Measurements from ENCODE around the gene SLTM.
A peak's percentile ranks its signal among the peaks of the same experiment; 100 is the strongest.
"Not testable (repeated sequence)": the region's sequence is repeated elsewhere in the genome, so short reads cannot be mapped to it uniquely, and the experiment has no call there.

Gene SLTM

DNA sequence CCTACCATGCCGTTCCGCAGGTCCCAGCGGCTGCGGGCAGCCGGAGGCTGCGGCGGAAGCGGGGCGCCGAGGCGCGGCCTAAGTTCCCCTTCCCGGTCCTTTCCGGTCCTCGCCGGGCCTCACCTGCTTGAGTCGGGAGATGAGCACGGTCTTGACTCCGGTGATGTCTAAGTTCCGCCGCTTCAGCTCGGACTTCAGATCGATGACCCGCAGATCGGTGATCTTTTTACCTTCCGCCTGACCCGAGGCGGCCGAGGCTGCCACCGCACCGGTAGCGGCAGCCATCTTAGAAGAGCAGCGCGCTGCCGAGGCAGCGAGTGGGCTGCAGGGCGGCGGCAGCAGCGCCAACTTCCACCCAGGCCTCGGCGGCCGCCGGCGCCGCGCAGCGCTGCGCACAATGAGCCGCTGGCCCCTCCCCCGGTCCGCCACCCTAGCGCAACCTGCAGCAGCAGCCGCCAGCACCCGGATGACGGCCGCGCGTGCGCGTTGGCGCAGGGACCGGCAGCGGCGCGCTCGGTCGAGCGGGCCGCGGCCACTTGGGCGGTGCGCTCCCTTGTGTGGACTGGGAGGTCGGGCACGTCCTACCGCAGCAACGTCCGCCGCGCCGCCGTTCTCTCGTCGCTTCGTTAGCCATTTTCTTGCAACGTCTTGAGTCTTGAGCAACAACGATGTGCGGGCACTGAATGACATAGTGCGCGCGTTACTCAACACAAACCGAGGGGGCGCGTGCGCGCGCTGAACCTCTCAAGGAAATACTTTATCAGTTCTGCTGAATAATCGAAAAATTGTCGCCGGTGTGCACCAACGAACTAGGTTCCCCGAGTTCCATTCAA, at the start of gene SLTM:
SLTM (minus strand) TSS at position 399 of the 833 bp plus-strand sequence; CDS start at position 285, 114 bp downstream.
- peak; percentile 91 for DNase-seq

DNA sequence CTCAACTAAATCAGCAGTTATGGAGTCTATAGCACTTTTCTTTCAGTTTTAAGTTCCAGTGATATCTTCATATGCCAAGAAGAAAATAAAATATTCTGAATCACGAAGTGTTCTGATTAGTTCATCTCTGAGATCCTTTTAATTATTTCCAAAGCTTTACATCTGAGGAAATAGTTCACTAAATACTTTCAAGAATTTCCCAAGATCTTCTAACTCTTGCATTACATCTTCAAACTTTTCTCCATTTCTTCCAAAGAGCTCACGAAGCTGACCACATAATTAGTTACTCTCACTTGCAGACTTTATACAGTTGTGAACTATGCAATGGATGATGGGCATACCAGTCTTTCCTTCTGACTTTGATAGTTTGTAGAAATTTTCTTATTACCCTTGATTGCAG, 49.8 kb upstream of the SLTM start:
- no peak for DNase-seq

DNA sequence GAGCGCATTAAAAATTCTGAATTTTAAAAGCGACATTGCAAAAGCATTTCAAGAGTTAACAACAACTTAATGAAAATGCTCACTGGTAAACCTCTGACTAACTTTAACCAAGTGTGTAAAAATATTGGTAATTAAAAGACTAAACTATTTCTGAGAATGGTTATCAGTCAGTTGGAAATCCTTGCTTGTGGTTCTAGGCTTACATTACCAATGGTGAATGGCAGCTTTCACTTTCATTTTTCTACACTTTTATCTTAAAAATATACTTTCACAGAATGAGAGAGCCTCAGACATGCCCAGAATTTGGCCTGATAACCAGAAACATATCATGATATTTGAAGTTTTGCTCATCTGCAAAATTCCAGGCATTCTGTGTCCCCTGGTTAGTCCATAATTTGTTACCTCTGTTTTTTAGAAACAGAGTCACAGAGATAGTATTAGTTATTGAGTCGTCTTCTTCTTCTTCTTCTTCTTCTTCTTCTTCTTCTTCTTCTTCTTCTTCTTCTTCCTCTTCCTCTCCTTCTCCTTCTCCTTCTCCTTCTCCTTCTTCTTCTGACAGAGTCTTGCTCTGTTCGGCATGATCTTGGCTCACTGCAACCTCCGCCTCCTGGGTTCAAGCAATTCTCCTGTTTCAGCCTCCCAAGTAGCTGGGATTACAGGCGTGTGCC, 48.5 kb upstream of the SLTM start:
- no peak for DNase-seq

DNA sequence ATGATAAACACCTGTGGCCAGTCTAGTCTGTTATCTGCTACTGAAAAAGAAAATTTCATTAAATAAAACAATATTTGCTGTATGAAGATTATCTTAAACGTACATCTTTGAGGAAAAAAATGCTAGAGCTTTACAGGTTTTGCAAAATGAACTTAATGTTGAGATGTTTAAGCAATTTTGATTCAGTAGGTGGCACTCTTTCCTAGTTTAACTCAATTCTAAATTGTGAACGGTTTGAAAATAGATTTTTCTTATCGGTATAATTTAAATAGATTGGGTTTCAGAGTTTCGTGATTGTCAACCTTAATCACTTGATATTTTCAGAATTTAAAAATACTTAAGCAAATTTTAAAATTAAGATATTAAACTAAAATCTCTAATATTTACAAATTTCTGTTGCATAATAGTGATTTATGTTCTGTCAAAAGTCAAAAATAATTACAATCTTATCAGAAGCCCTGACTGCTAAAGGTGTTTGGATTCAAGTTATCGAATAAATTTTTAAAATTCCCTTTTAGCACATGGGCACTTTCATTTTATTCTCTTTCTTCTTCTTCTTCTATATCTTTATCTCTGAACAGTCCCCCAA, 47.0 kb upstream of the SLTM start:
- DNase-seq, result peak; percentile 55

DNA sequence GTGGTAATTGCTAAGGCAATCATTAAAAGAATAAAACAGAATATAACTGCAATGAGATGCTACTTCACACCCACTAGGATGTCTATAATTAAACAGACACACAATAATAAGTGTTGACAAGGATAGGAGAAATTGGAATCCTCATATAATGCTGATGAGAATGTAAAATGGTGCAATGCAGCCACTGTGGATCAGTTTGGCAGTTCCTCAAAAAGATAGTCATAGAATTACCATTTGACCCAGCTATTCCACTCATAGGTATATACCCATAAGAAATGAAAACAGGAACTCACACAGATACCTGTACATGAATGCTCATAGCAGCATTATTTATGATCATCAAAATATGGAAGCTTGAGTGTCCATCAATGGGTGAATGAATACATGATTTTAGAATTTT, 44.4 kb upstream of the SLTM start:
- no peak for DNase-seq

DNA sequence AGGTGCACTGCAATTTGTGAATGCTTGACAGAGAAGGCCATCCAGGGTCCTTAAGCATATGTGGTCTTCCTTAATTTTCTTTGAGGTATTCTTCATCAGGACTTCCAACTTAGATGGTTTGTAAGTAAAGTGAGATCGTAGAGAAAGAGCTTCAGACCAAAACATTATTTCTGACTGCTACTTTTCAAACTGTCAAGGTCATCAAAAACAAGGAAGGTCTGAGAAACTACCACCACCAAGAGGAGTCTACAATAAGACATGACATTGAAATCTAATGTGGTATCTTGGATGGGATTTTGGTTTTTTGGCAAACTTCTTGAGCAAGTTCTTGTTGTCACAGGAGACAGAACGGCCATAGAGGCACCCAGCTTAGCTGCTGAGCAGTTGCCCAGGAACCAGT, 34.0 kb upstream of the SLTM start:
- DNase-seq, result no peak

DNA sequence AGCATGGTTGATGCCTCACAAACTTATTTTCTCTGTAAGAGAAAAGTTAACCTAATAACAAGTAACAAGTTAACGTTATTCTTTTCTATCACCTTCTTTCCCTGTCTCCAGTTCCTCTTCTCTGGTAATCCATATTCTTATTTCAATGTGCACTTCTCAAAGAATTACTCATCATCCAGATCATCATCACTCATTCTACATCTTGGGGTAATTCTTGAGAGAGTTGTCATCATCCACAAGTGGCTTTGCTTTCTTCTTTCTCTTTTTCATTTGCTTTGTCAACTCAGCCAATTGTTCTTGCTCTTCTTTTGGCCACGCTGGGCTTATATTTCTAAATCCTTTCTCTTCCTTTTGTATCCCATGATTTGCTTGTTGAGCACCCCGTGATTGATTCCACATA, 33.2 kb upstream of the SLTM start:
- no peak for DNase-seq

DNA sequence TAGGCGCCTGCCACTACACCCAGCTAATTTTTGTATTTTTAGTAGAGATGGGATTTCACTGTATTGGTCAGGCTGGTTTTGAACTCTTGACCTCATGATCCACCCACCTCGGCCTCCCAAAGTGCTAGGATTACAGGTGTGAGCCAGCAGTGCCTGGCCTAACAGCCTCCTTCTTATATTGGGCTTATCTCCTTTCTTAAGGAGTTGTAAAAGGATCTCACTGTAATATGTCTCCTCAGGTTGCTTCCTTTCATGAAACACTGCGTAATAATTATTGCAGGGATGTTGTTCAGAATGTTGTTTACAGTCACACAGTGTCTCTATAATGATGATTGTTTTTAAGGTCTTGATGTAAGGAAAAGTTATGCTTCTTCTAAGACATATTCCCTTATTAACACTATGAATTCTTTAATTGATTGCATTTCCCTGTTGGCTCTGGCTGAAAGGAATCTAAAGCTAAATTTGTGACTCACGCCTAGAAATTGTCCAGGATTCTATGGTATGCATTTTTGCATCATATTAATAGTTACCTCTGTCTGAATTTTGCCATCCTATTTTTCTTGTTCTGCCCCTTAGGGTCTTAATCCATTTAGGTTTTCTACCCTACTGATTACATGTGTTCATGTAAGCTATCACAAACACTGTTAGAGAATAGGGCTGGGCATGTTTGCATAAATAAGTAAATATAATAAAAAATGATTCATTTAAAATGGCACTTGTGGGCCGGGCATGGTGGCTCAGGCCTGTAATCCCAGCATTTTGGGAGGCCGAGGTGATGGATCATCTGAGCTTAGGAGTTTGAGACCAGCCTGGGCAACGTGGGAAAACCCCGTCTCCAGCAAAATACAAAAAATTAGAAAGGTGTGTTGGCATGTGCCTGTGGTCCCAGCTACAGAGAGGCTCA, 29.4 kb upstream of the SLTM start:
- no peak for DNase-seq

DNA sequence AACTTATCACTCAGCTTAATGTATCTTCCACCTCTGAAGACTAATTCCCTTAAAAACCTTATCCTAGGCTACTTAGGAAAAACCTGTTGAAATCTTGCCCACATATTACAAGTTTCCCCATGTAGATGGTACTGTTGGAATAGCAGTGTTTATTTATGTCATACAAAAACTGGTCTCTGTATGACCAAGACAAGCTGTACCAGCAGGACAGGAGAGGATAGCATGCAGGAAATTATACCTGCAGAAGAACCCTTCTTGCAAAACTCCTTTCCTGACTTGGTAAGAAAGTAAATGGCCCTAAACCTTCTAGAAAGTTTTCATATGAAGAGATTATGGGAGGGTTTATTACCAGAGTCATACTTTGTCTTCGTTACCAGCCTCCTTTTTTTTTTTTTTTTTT, 28.7 kb upstream of the SLTM start:
- no peak for DNase-seq

DNA sequence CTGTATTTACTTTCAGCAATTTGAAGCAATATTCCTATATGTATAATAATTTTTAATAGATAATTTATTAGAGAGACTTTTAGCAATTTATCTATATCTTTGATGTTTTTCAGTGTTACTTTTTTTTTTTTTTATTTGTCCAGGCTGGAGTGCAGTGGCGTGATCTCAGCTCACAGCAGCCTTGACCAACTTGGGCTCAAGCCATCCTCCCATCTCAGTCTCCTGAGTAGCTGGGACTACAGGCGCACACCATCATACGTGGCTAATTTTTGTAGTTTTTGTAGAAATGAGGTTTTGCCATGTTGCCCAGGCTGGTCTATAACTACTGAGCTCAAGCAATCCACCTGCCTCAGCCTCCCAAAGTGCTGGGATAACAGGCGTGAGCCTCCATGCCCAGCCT, 25.3 kb upstream of the SLTM start:
- DNase-seq, result no peak

DNA sequence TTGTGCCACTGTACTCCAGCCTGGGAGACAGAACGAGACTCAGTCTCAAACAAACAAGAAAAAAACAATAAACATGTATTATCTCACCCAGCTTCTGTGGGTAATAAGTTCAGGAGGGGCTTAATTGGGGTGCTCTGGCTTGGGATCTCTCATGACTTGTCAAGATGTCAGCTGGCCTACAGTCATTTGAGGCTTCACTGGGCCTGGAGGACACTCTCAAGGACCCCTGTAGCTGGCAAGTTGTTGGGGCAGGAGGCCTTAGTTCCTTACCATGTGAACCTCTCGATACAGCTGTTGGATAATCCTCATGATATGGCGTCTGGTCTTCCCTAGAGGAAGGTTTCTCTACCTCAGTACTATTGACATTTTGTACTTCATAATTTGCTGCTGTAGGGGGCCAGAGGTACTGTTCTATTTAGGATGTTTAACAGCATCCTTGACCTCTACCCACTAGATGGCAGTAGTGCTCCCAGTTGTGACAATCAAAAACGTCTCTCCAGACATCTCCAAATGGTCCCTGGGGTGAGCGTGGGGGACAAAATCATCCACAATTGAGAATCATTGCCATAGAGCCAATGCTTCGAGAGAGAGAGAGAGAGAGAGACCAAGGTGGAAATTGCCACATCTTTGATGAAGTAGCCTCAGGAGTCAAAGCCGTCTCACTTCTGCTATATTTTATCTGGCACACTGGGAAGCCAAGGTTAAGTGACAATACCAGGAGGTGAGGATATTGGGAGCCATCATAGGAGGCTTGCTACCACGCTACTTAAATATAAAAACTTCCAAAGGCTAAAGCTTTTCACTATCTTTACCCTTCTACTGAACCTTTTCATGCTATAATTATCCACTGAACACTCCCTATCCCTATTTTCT, 23.9 kb upstream of the SLTM start:
- peak; percentile 55 for DNase-seq

DNA sequence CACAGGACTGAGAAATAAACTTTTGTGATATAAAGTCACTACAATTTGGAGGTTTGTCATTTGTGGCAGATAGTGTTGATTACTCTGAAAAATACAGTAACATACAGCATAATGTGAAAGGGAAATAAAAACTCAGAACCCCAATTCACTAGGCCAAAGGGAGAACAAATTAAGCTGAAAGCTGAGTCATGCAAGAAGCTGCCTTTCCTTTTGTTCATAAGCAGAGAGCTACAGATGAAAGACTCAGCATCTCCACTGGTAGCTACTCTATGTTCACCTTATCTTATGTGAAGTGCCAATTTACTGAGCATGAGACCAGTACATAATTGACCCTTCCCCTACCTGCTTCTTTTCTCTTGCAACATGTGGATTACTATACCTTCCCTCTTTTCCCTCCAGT, 19.3 kb upstream of the SLTM start:
- DNase-seq, result no peak

DNA sequence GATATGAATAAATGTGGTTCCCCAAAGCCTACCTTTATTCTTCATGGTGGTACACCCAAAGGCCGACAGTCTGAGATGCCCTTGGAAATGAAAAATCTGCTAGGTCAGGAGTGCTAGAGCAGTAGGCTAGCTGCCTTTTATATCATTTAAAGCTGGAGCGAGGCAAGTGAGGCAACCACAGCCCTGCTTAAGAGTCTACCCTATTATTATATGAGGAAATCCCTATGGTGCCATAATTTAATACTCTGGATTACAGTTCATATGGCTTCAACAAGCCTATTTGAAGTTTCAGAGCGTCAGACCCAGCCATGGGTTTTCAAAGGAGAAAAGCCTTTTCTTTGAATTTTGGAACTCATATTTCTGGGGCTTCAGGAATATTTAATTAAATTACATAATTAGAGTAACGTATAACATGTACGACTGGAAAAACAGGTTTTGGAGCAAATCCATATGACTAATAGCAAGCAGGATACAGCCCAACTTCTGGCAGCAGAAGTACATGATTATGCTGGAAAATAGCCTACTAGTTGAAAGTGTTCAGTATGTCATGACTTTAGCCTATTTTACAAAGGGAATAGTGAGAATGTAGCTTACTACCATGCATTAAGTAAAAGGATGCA, 18.0 kb upstream of the SLTM start:
- no peak for DNase-seq

DNA sequence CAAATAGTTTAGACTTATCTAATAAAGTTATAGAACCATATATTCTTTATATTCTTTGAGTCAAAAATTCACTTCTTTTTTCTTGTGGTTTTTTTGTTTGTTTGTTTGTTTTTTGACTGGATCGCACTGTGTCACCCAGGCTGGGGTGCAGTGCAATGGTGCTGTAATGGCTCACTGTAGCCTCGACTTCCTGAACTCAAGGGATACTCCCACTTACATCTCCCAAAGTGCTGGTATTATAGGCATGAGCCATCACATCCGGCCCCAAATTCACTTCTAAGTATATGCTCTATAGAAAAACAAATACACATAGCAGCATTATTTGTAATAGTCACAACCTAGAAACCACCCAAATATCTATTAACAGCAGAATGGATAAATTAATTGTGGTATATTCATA, 13.7 kb upstream of the SLTM start:
- DNase-seq, result no peak

DNA sequence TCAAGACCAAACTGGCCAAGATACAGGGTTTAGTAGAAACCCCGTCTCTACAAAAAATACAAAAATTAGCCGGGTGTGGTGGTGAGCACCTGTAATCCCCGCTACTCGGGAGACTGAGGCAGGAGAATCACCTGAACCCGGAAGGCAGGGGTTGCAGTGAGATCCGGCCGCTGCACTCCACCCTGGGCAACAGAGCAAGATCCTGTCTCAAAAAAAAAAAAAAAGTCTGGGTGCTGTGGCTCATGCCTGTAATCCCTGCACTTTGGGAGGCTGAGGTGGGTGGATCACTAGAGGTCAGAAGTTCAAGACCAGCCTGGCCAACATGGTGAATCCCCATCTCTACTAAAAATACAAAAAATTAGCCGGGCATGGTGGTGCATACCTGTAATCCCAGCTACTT, 1.5 kb upstream of the SLTM start:
- DNase-seq, result not testable (repeated sequence)

DNA sequence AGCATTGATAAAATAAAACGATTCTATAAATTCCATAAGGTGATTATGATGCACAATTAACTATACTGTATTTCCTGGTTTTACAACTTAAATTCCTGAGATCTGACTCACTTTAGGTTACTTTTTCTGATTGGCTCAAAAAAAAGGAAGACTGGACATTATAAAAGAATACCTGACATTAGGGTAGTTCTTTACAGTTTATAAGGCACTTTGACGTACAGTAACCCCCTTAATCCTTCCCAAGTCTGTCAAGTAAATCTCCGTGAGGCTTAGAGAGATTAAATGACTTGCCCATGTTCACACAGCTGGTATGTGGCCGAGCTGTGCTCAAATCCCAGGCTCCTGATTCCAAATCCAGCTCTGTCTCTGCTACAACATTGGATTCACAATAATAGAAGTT, 1.0 kb upstream of the SLTM start:
- DNase-seq, result no peak

DNA sequence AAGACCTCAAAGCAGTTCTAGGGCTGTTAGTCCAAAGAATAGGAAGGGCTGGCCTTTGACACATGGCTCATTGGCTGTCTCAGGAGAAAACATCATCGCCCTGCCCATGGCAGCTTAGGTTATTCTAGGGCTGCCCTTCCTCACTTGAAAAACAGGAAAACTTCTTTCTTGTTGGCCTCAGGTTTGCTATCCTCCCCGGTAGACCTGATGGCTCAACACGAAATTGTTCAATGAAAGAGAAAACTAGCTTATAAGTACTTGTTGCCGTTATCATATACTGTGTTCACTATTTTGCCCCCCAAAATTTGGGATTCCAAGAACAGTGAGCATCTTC, 602 bp upstream of the SLTM start:
- peak; percentile 61 for DNase-seq

DNA sequence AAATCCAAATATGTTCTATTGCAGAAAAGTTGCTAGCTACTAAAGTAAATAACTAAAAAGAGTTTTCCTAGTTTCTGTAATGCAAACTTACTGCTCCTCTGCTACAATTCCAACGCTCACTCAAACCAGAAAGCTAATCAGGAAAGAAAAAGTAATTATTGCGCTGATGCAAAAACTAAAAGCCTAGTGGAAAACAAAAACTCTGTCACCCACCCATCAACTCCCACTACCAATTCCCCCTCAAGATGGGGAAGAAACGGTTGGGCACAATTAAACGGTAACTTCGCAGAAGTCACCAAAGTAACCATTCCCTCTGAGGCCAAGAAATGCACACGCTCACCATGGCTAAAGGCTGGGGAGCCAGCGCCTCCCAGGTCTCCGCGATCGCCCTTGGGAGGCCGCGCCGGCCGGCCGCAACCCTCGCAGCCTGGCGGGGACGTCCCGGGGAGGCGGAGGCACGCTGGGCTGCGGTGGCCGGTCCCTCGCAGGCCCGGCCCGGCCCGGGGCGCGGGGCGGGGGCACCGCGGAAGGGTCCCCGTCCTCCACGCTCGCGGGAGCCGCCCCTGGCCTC, 684 bp downstream of the SLTM start:
- peak; percentile 49 for DNase-seq

DNA sequence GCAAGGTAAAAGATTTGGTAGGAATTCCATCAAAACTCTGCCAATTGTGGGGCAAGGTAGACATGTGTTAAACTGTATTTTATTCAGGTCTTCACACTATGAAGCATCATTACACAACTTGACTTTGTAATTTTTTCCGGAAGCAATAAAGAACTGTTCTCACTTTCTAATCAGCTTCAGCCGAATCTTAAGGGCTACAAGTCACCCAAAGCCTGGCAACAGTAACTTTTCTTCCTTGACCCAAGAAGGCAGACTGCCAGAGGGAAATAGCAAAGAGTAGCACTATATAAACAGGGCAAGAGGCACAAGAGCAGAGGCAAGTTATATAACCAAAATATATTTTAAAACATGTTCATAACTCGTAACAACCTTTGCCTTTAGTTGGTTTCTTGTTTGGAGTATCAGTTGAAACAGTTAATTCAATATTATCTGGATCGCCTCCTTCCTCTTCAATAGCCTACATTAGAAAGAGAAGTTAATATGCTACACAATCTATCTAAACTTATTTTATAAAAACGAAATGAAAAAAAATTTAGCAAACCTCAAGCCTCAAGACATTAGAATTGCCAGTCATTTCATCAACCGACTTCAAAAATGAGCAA, 1.4 kb downstream of the SLTM start:
- peak; percentile 20 for DNase-seq

DNA sequence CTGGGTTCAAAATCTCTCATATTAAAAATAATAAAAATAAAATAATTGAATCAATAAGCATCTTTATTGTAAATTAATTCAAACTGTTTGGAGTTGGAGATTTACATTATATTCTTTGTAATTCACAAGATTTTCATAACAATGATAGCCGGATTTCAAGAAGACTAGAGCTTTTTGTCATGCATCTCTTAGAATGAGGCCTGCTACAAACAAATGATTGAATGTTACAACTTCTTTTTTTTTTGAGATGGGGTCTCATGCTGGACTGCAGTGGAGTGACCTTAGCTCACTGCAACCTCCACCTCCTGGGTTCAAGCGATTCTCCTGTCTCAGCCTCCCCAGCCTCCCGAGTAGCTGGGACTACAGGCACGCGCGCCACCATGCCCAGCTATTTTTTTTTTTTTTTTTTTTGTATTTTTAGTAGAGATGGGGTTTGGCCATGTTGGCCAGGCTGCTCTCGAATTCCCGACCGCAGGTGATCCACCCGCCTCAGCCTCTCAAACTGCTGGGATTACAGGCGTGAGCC, 3.5 kb downstream of the SLTM start:
- DNase-seq, result no peak

DNA sequence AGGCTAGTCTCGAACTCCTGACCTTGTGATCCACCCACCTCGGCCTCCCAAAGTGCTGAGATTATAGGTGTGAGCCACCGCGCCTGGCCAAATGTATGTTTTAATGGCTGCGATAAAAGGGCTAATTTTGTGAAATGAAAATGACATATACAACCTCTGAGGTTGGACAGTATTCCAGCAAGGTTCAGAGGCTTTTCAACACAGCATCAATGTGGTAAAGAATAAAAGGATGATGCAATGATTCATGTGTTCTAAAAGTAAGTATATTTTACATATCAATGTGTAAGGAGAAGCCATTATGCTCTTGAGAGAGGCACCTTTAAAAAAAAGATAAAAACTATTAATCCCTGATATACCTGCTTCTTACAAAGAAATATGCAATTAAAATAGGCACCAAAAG, 6.7 kb downstream of the SLTM start:
- DNase-seq, result no peak
